VCaP (cell line): Measurements from ENCODE around the gene CCDC82.
A peak's percentile ranks its signal among the peaks of the same experiment; 100 is the strongest.

ENCODE experiments used
- H3K27ac ChIP-seq: fragments of 450-650 bp; 2 replicates; pipeline ENCODE4 v1.5.1; 2017
- CTCF ChIP-seq: fragments of 450-650 bp; conservative IDR thresholded peaks from 2 replicates; pipeline ENCODE4 v1.5.1; 2017; ENCODE audit warnings: mild to moderate bottlenecking, moderate library complexity

CCDC82 gene

GRCh38 chr11:96326959-96327358, 62.8 kb downstream of the CCDC82 start:
- no peak for TF ChIP-seq CTCF
- H3K27ac ChIP-seq = no peak overlapping the region

- H3K27ac ChIP-seq = no peak overlapping the region
- TF ChIP-seq CTCF = no peak
Measured at GRCh38 chr11:96324912-96325311, 64.8 kb downstream of the CCDC82 start.

GRCh38 chr11:96323642-96323985, 66.1 kb downstream of the CCDC82 start:
- no peak for TF ChIP-seq CTCF
- no peak overlapping the region for H3K27ac ChIP-seq

GRCh38 chr11:96322775-96323641, 66.7 kb downstream of the CCDC82 start:
- H3K27ac ChIP-seq = no peak overlapping the region
- no peak for TF ChIP-seq CTCF

- H3K27ac ChIP-seq = no peak overlapping the region
Measured at GRCh38 chr11:96321091-96321490, 68.6 kb downstream of the CCDC82 start.

GRCh38 chr11:96319898-96320656, 69.6 kb downstream of the CCDC82 start:
- H3K27ac ChIP-seq = no peak overlapping the region
- TF ChIP-seq CTCF = no peak

More at GRCh38 chr11:96321091-96321490, 68.6 kb downstream of the CCDC82 start:
- TF ChIP-seq CTCF = no peak

GRCh38 chr11:96318850-96319249, 70.9 kb downstream of the CCDC82 start:
- peak overlapping the region; percentile 68 for H3K27ac ChIP-seq
- no peak for TF ChIP-seq CTCF
